G401.6 (cell line): ENCODE results near the gene CHCHD6.

ENCODE experiments used
- FAIRE-seq: peaks from 2 replicates; lab custom pipeline; 2012; peaks lifted over from hg19 to GRCh38; lab: Jason Lieb, UNC

Gene CHCHD6

GRCh38 chr3:126743781-126744180 is 39.7 kb downstream of the CHCHD6 start:
- FAIRE-seq = no peak

GRCh38 chr3:126745760-126746394 is 41.8 kb downstream of the CHCHD6 start:
- FAIRE-seq = no peak

- FAIRE-seq = no peak
Measured at GRCh38 chr3:126746395-126747177, 42.5 kb downstream of the CHCHD6 start.

GRCh38 chr3:126747768-126748167 is 43.7 kb downstream of the CHCHD6 start:
- FAIRE-seq = no peak

GRCh38 chr3:126748701-126749546 is 44.9 kb downstream of the CHCHD6 start:
- no peak for FAIRE-seq

- FAIRE-seq = no peak
Measured at GRCh38 chr3:126749547-126749875, 45.5 kb downstream of the CHCHD6 start.

- no peak for FAIRE-seq
Measured at GRCh38 chr3:126749931-126750755, 46.1 kb downstream of the CHCHD6 start.

- no peak for FAIRE-seq
Measured at GRCh38 chr3:126750756-126751121, 46.7 kb downstream of the CHCHD6 start.

- FAIRE-seq = no peak
Measured at GRCh38 chr3:126751611-126752302, 47.7 kb downstream of the CHCHD6 start.

- no peak for FAIRE-seq
Measured at GRCh38 chr3:126752303-126753190, 48.5 kb downstream of the CHCHD6 start.

- no peak for FAIRE-seq
Measured at GRCh38 chr3:126753191-126754160, 49.4 kb downstream of the CHCHD6 start.

- no peak for FAIRE-seq
Measured at GRCh38 chr3:126755866-126756265, 51.8 kb downstream of the CHCHD6 start.

- no peak for FAIRE-seq
Measured at GRCh38 chr3:126758026-126758425, 54.0 kb downstream of the CHCHD6 start.

GRCh38 chr3:126758882-126759281 is 54.8 kb downstream of the CHCHD6 start:
- no peak for FAIRE-seq

GRCh38 chr3:126760541-126760940 is 56.5 kb downstream of the CHCHD6 start:
- FAIRE-seq = no peak

- FAIRE-seq = no peak
Measured at GRCh38 chr3:126763035-126763434, 59.0 kb downstream of the CHCHD6 start.

GRCh38 chr3:126765187-126766069 is 61.4 kb downstream of the CHCHD6 start:
- no peak for FAIRE-seq

GRCh38 chr3:126766653-126767052 is 62.6 kb downstream of the CHCHD6 start:
- FAIRE-seq = no peak
